ENCODE measurements around the gene ABHD17B. TPM values are rescaled to one million over a fixed set of nuclear protein-coding genes. Genes with fewer than 3 reads are reported as not detected.

The ABHD17B gene
- 12.5 to 18.2 TPM (median 14.8 TPM) in 5 replicates for total RNA-seq (2022; extraction: Qiagen RNA extraction; ENCODE audit: low read depth)

GRCh38 chr9:71911061-71911907 lies at the start of gene ABHD17B, which contains the start of gene C9orf85:
TSS of gene ABHD17B (minus strand) at chr9:71911193. CDS start at chr9:71875080, 36,113 bp downstream.
TSS of gene C9orf85 (plus strand) at chr9:71911639. CDS start at chr9:71911735, 96 bp downstream.

Other genes with a start within 250 kb of the ABHD17B start
- gene CEMIP2, start 142.7 kb downstream of the ABHD17B start, total RNA-seq (2022; extraction: Qiagen RNA extraction; ENCODE audit: low read depth) = 66.6 to 93.2 TPM (median 77.9 TPM) in 5 replicates
- gene C9orf85, start 446 bp upstream of the ABHD17B start, total RNA-seq (2022; extraction: Qiagen RNA extraction; ENCODE audit: low read depth) = 11.2 to 20.0 TPM (median 14.7 TPM) in 5 replicates
- gene C9orf57, start 149.4 kb upstream of the ABHD17B start, total RNA-seq (2022; extraction: Qiagen RNA extraction; ENCODE audit: low read depth) = not detected in 5 replicates
- gene GDA, start 238.2 kb upstream of the ABHD17B start, total RNA-seq (2022; extraction: Qiagen RNA extraction; ENCODE audit: low read depth) = 0.90 to 1.5 TPM (median 1.3 TPM) in 5 replicates

Data from A549 treated with ZK216348 at 1 μM for 4 hours (cell line).